GM23248 (cell line): ENCODE results near the gene PPP1R12A.

ENCODE experiments used
- EZH2 ChIP-seq: fragments of 200-600 bp; sonication (generic); IDR thresholded peaks from 2 replicates; pipeline ENCODE4 v1.6.1; 2018; ENCODE audit warnings: antibody characterized with exemption, mild to moderate bottlenecking; ENCODE audit not compliant: insufficient read depth, poor library complexity, severe bottlenecking
- EZH2phosphoT487 ChIP-seq: fragments of 200-600 bp; sonication (generic); IDR thresholded peaks from 2 replicates; pipeline ENCODE4 v1.6.1; 2018; ENCODE audit warnings: antibody characterized with exemption, moderate library complexity, mild to moderate bottlenecking, low read depth; ENCODE audit not compliant: insufficient read depth

- TF ChIP-seq EZH2 (no peak), EZH2phosphoT487 (no peak)
Observed at GRCh38 chr12:79834712-79835376, 100.1 kb downstream of the PPP1R12A start.
